GM21381 (cell line): ENCODE results near the gene KRTAP20-1.

Source experiments
- ATAC-seq: cut with Tn5 transposase; IDR thresholded peaks from one replicate; pipeline ENCODE4 v1.9.1; 2021; ENCODE audit warnings: mild to moderate bottlenecking, moderate library complexity; ENCODE audit not compliant: unreplicated experiment

Gene KRTAP20-1

GRCh38 chr21:30616125-30616524 is at the start of gene KRTAP20-1:
TSS of gene KRTAP20-1 (plus strand) at chr21:30616425. CDS start at chr21:30616455, 30 bp downstream.
- no peak for ATAC-seq

GRCh38 chr21:30567617-30568016 is 48.6 kb upstream of the KRTAP20-1 start:
- no peak for ATAC-seq

- ATAC-seq: no peak
Observed at GRCh38 chr21:30577766-30578165, 38.5 kb upstream of the KRTAP20-1 start.

DNA sequence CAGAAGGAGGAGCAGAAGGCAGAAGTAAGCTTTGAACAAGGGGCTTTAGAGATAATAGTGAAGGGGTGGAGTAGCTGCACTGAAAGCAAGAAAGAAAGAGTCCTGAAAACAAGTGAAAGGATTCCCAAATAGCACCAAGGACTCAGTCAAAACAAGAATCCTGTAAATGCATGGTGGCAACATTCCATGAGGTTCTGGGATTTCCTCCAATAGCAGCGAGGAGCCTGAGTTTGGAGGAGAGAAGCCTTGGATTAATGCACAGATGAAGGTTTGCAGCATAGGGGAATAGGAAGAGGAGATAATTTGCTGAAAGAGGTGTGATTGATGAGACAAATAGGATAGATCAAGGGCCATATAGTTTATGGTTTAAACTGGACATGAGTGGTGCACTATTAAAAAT is 36.9 kb upstream of the KRTAP20-1 start:
- ATAC-seq: no peak

DNA sequence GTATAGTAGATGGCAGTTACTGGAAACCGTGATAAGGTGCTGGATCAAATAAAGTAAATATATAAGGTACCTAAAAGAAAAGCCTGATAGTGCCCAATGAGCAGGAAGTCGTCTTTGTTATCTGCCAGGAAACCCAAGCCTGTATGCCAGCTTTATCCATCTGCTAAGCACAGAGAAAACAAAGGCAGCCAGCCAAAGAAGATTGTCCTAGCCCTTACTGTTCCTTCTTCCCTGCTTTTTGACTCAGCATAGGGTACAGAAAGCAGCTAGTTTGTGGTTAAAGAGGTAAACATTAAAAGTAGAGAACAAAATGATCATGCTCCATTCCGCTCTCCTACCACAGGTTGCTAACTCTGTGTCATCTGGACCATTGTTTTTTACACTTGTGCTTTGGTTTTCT is 36.1 kb upstream of the KRTAP20-1 start:
- ATAC-seq: no peak

GRCh38 chr21:30582870-30583269 is 33.4 kb upstream of the KRTAP20-1 start:
- ATAC-seq: no peak

- ATAC-seq: no peak
Observed at GRCh38 chr21:30590297-30590696, 25.9 kb upstream of the KRTAP20-1 start, which contains the start of gene KRTAP22-2. TSS of gene KRTAP22-2 (minus strand) at chr21:30590397.

DNA sequence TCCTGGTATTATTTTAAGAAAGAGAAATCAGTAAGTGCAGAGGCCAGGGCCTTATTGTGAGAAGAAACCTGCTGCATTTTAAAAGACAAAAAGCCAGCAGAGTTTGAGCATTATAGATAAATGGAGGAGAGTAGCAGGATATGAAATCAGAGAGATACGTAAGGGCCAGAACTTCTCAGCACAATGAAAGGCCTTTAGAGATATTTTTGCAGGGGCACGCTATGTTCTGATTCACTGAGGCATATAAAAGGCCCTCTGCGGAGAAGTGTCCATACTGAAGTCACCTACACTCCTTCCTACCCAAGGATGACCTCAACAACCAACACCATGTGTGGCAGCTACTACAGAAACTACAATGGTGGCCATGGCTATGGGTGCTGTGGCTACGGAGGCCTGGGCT is 24.1 kb upstream of the KRTAP20-1 start, which contains the start of gene KRTAP6-3:
Gene KRTAP6-3 (plus strand): TSS at position 301 of the 400 bp plus-strand sequence. CDS start 6 bp downstream, at position 307.
- ATAC-seq: no peak

DNA sequence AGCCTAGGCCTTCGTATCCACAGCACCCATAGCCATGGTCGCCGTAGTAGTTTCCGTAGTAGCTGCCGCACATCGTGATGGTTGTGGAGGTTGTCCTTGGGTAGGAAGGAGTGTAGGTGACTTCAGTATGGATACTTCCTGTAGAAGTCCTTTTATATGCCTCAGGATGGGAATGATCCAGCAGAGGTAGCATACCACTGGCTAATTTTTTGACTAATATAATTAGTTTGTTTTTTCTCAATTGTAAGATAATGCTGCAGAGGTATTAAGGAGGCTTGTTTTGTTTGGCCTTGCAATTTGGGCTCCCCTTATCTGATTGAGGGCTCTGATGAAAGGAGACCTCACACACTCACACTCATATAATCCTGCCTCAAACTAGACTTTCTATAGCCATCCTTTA is 17.4 kb upstream of the KRTAP20-1 start, which contains the start of gene KRTAP6-2:
Gene KRTAP6-2 (minus strand): TSS at position 101 of the 400 bp plus-strand sequence. CDS start 28 bp downstream, at position 73.
- no peak for ATAC-seq

- no peak for ATAC-seq
Observed at GRCh38 chr21:30600787-30601186, 15.4 kb upstream of the KRTAP20-1 start, which contains the start of gene KRTAP22-1. TSS of gene KRTAP22-1 (plus strand) at chr21:30601087.

- no peak for ATAC-seq
Observed at GRCh38 chr21:30605968-30606367, 10.3 kb upstream of the KRTAP20-1 start.

GRCh38 chr21:30612132-30612531 is 4.1 kb upstream of the KRTAP20-1 start:
- ATAC-seq: no peak

GRCh38 chr21:30613836-30614235 is 2.4 kb upstream of the KRTAP20-1 start, which contains the start of gene KRTAP6-1:
TSS of gene KRTAP6-1 (minus strand) at chr21:30613930. CDS start at chr21:30613904, 26 bp downstream.
- no peak for ATAC-seq

GRCh38 chr21:30615199-30615598 is 1.0 kb upstream of the KRTAP20-1 start:
- no peak for ATAC-seq

GRCh38 chr21:30620080-30620479 is 3.9 kb downstream of the KRTAP20-1 start:
- ATAC-seq: no peak

GRCh38 chr21:30620522-30620921 is 4.3 kb downstream of the KRTAP20-1 start, which contains the start of gene KRTAP20-4:
TSS of gene KRTAP20-4 (plus strand) at chr21:30620627.
- no peak for ATAC-seq

DNA sequence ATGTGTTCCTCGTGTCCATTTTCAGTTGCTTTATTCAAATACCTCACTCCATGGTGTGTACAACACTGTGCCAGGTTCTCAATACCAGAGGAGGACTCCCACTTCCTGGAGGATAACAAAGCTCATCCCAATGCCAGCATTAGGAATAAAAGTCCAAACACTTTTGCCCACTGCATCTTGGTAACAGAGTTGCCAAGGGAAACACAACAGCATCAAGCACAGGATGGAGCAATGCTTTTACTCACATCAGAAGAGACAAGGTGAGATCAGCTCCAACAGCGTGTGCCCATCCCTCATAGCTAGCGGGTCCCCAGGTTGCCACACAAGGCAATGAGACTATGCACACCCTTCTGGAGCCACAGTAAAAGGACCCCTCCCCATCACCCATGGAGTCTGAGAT is 7.1 kb downstream of the KRTAP20-1 start:
- no peak for ATAC-seq

- ATAC-seq: no peak
Observed at GRCh38 chr21:30625449-30626165, 9.4 kb downstream of the KRTAP20-1 start.

DNA sequence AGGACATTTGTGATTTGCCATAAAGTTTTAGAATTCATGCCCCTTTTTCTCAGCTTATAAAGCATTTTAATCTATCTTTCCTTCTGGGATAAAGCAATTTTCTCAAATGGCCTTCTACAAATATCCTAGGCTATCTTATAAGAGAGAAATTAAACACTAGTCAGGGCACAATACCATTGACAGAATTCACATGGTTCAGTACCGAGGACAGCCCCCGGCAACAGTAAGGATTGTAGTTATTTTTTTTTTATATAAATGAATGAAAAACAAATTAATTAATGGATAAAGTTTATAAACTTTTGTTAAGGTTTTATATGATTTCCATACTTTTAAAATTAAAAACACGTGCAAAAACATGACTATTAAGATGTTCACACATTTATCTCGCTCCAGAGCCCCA is 11.9 kb downstream of the KRTAP20-1 start:
- no peak for ATAC-seq

DNA sequence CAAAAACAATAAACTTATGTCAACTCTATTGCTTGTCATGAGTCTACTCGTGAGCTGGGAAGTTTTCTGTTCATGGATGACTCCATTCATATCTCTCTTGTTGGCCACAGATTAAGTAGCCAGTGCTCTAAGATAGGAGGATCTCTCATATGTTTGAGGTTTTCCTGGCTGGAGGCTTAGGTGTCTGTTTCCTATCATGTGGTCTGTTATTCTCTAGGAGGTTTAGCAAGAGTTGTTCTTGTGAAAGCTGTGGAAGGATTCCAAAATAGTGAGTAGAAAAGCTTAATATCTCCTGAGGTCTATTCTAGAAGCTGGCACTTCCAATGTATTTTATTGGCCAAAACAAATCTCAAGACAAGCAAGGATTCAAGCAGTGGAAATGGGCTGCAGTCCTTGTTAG is 13.0 kb downstream of the KRTAP20-1 start:
- no peak for ATAC-seq

GRCh38 chr21:30634906-30635305 is 18.7 kb downstream of the KRTAP20-1 start, which contains the start of gene KRTAP20-2:
TSS of gene KRTAP20-2 (plus strand) at chr21:30635206. CDS start at chr21:30635264, 58 bp downstream.
- no peak for ATAC-seq

- ATAC-seq: no peak
Observed at GRCh38 chr21:30638686-30639085, 22.5 kb downstream of the KRTAP20-1 start.
